Ascending aorta (tissue), 2 donors: ENCODE data around the gene CEP131. TPM values are rescaled to one million over a fixed set of nuclear protein-coding genes. Genes with fewer than 3 reads are reported as not detected.

Experiments
- DNase-seq, 2 donors: peaks; one replicate each; pipeline ENCODE4 v3.0.0-alpha.2; 2019; ENCODE audit warnings: low spot score in 2 of 2
- H3K27ac ChIP-seq, 2 donors: fragments of 200-600 bp; sonication (generic); one replicate each; pipeline ENCODE4 v1.5.1; 2016 to 2017; ENCODE audit warnings: mild to moderate bottlenecking in 1 of 2
- H3K27me3 ChIP-seq: fragments of 200-600 bp; sonication (generic); one replicate; pipeline ENCODE4 v1.5.1; 2017
- H3K36me3 ChIP-seq, 2 donors: fragments of 200-600 bp; sonication (generic); one replicate each; pipeline ENCODE4 v1.5.1; 2016
- H3K4me1 ChIP-seq, 2 donors: fragments of 200-600 bp; sonication (generic); one replicate each; pipeline ENCODE4 v1.5.1; 2016 to 2017; ENCODE audit warnings: mild to moderate bottlenecking in 1 of 2
- H3K4me3 ChIP-seq, 2 donors: fragments of 200-600 bp; sonication (generic); one replicate each; pipeline ENCODE4 v1.5.1; 2016 to 2017; ENCODE audit warnings: mild to moderate bottlenecking in 1 of 2
- H3K9me3 ChIP-seq, 2 donors: fragments of 200-600 bp; sonication (generic); one replicate each; pipeline ENCODE4 v1.5.1; 2016
- CTCF ChIP-seq, 3 experiments: fragments of 200-600 bp in 2 of 3; fragments of 450-650 bp in 1 of 3; sonication (generic) in 2 of 3; IDR thresholded peaks; one replicate each; pipeline ENCODE4 v1.5.1; 2016 to 2019; ENCODE audit warnings: antibody characterized with exemption in 3 of 3, mild to moderate bottlenecking in 1 of 3, moderate library complexity in 1 of 3
- intact Hi-C: fragments of 100-400 bp; cut with DNase I; formaldehyde crosslinking; loops from one replicate; pipeline ENCODE4 v1.15.1; 2023
- total RNA-seq: library from RNA; depleted of rRNA; stranded (reverse); fragments of >200 nt; gene quantifications from one replicate; pipeline ENCODE4 v1.1.0, GENCODE V29; 2016

CEP131 gene
- total RNA-seq, 1 donor from 2014 or later = 6.7 TPM

- Histone ChIP-seq H3K36me3 (peaks cover 38 to 47% of the 10 kb centered on the region in 2 donors), H3K27ac (peak overlapping the region; percentile 26 to 44), H3K9me3 (no peaks in the 10 kb centered on the region), H3K4me3 (peak overlapping the region in 1 of 2 donors; percentile 37), H3K4me1 (peaks cover 0 to 13% of the 10 kb centered on the region in 2 donors), H3K27me3 (no peaks in the 10 kb centered on the region)
- peak in 1 of 2 donors; percentile 86 for DNase-seq
- intact Hi-C loops = loop anchor here (1.0 to 5.0 kb wide), 3 partner anchors 37 to 229 kb away; no protein-coding TSS in a partner anchor
- TF ChIP-seq CTCF (IDR thresholded peaks at IDR 0.05) = peak; percentile 48 to 69 (median 68)
Observed at GRCh38 chr17:81254955-81255717, 32.4 kb upstream of the CEP131 start.

GRCh38 chr17:81253358-81254131 lies 30.8 kb upstream of the CEP131 start:
- Histone ChIP-seq H3K27ac (no peak overlapping the region), H3K4me1 (peaks cover 0 to 13% of the 10 kb centered on the region in 2 donors), H3K36me3 (peaks cover 30 to 38% of the 10 kb centered on the region in 2 donors), H3K27me3 (no peaks in the 10 kb centered on the region), H3K9me3 (no peaks in the 10 kb centered on the region), H3K4me3 (no peak overlapping the region)
- intact Hi-C loops = loop anchor here (1.0 to 5.0 kb wide), 3 partner anchors 39 to 348 kb away; no protein-coding TSS in a partner anchor
- peak; percentile 75 to 82 (median 76) for TF ChIP-seq CTCF (IDR thresholded peaks at IDR 0.05)
- no peak for DNase-seq

- DNase-seq = no peak
- peaks cover 0 to 13% of the 10 kb centered on the region in 2 donors for H3K4me1 ChIP-seq
- intact Hi-C loops = loop anchor here (1.0 to 5.0 kb wide), 2 partner anchors 39 to 348 kb away; no protein-coding TSS in a partner anchor
- TF ChIP-seq CTCF (IDR thresholded peaks at IDR 0.05) = no peak
- no peaks in the 10 kb centered on the region for H3K9me3 ChIP-seq
- no peak overlapping the region for H3K4me3 ChIP-seq
- H3K36me3 ChIP-seq = peaks cover 29 to 33% of the 10 kb centered on the region in 2 donors
- no peak overlapping the region for H3K27ac ChIP-seq
- H3K27me3 ChIP-seq = no peaks in the 10 kb centered on the region
Observed at GRCh38 chr17:81252987-81253329, 30.2 kb upstream of the CEP131 start.

- Histone ChIP-seq H3K27ac (no peak overlapping the region), H3K4me1 (peaks cover 0 to 13% of the 10 kb centered on the region in 2 donors), H3K27me3 (no peaks in the 10 kb centered on the region), H3K36me3 (peaks cover 29 to 33% of the 10 kb centered on the region in 2 donors), H3K9me3 (no peaks in the 10 kb centered on the region), H3K4me3 (no peak overlapping the region)
- intact Hi-C loops = loop anchor here (5.0 kb wide), 1 partner anchor 40 kb away; no protein-coding TSS in a partner anchor
- no peak for TF ChIP-seq CTCF (IDR thresholded peaks at IDR 0.05)
- no peak for DNase-seq
Observed at GRCh38 chr17:81252326-81252986, 29.7 kb upstream of the CEP131 start.

GRCh38 chr17:81251709-81252301 lies 29.0 kb upstream of the CEP131 start:
- Histone ChIP-seq H3K4me3 (no peak overlapping the region), H3K36me3 (peaks cover 29 to 33% of the 10 kb centered on the region in 2 donors), H3K27me3 (no peaks in the 10 kb centered on the region), H3K27ac (no peak overlapping the region), H3K4me1 (peaks cover 0 to 13% of the 10 kb centered on the region in 2 donors), H3K9me3 (no peaks in the 10 kb centered on the region)
- TF ChIP-seq CTCF (IDR thresholded peaks at IDR 0.05) = no peak
- intact Hi-C loops = loop anchor here (5.0 kb wide), 1 partner anchor 40 kb away; no protein-coding TSS in a partner anchor
- DNase-seq = no peak
